Upper lobe of left lung (tissue), 4 donors: ENCODE results near the gene HEATR3.

Source experiments
- CTCF ChIP-seq, 6 experiments: fragments of 450-650 bp in 4 of 6; fragments of 200-600 bp in 2 of 6; sonication (generic) in 2 of 6; IDR thresholded peaks; one replicate each; pipeline ENCODE4 v1.5.1; 2016 to 2019; ENCODE audit warnings: antibody characterized with exemption in 6 of 6
- EP300 ChIP-seq, 4 donors: sonication (generic); formaldehyde crosslinking; IDR thresholded peaks; one replicate each; pipeline ENCODE4 v1.5.1; 2017; ENCODE audit warnings: antibody characterized with exemption in 4 of 4, control low read depth in 2 of 4
- POLR2A ChIP-seq, 4 donors: fragments of 450-650 bp; IDR thresholded peaks; one replicate each; pipeline ENCODE4 v1.5.1; 2016 to 2017; ENCODE audit warnings: antibody characterized with exemption in 4 of 4, mild to moderate bottlenecking in 2 of 4

GRCh38 chr16:50068550-50068949, 2.8 kb downstream of the HEATR3 start:
- TF ChIP-seq CTCF (IDR thresholded peaks at IDR 0.05) (no peak), EP300 (IDR thresholded peaks at IDR 0.05) (no peak), POLR2A (IDR thresholded peaks at IDR 0.05) (no peak)
